A549 (cell line): ENCODE results near the gene SNTB2. TPM values are rescaled to one million over a fixed set of nuclear protein-coding genes. Genes with fewer than 3 reads are reported as not detected.

Source experiments
- ATAC-seq, 2 experiments: fragments of 200-7000 bp in 1 of 2; fragments of >200 bp in 1 of 2; cut with Nextera tagmentation in 1 of 2; cut with Tn5 transposase in 1 of 2; 3 replicates each; pipeline versions ENCODE4 v1.8.0 to v1.9.1; 2018 to 2020; ENCODE audit warnings: mild to moderate bottlenecking in 1 of 2, moderate library complexity in 1 of 2
- CTCF ChIA-PET: fragments of 300-600 bp; sonication (Branson Sonifier 250); formaldehyde crosslinking; extraction: SDS; loops from one replicate; lab custom pipeline; 2021; ENCODE audit warnings: antibody characterized with exemption, inconsistent platforms; lab: Yijun Ruan, JAX
- POLR2A ChIA-PET: fragments of 350-600 bp; formaldehyde crosslinking; extraction: SDS; loops from one replicate; lab custom pipeline; 2021; ENCODE audit warnings: antibody characterized with exemption, inconsistent platforms; lab: Yijun Ruan, JAX
- DNase-seq, 2 experiments: peaks; one replicate each; pipeline versions ENCODE4 v3.0.0 to v3.0.0-alpha.2; 2011 to 2016; ENCODE audit warnings: low read depth in 1 of 2, low spot score in 1 of 2
- FAIRE-seq: peaks from 2 replicates; lab custom pipeline; 2011; peaks lifted over from hg19 to GRCh38; lab: Jason Lieb, UNC
- H3K27ac ChIP-seq, 2 experiments: fragments of >200 bp; sonication (Bioruptor Twin); formaldehyde crosslinking; 3 replicates each; pipeline ENCODE4 v1.5.1; 2016 to 2017
- H3K4me1 ChIP-seq: fragments of >200 bp; sonication (Bioruptor Twin); formaldehyde crosslinking; 3 replicates; pipeline ENCODE4 v1.6.1; 2016
- H3K4me2 ChIP-seq: fragments of >200 bp; sonication (Bioruptor Twin); formaldehyde crosslinking; 3 replicates; pipeline ENCODE4 v1.6.1; 2016
- H3K4me3 ChIP-seq: fragments of >200 bp; sonication (Bioruptor Twin); formaldehyde crosslinking; 3 replicates; pipeline ENCODE4 v1.5.1; 2016
- H3K9me3 ChIP-seq: fragments of >200 bp; sonication (Bioruptor Twin); formaldehyde crosslinking; 3 replicates; pipeline ENCODE4 v1.6.1; 2016
- BHLHE40 ChIP-seq: IDR thresholded peaks from 2 replicates; pipeline ENCODE4 v1.6.1; 2012; ENCODE audit warnings: low read depth, low read length, inconsistent platforms
- CBX8 ChIP-seq: fragments of 200-600 bp; sonication (generic); IDR thresholded peaks from 2 replicates; pipeline ENCODE4 v1.6.1; 2016
- CHD2 ChIP-seq: fragments of 150-350 bp; IDR thresholded peaks from 2 replicates; pipeline ENCODE4 v1.6.1; 2014; ENCODE audit warnings: low read length; ENCODE audit not compliant: partially characterized antibody
- EHF ChIP-seq: fragments of 250-450 bp; sonication (Bioruptor Pico); IDR thresholded peaks from 2 replicates; pipeline ENCODE4 v1.5.0; 2020; ENCODE audit warnings: mild to moderate bottlenecking
- FOSL2 ChIP-seq, 2 experiments: fragments of 450-650 bp in 1 of 2; fragments of >200 bp in 1 of 2; sonication (Bioruptor Twin) in 1 of 2; formaldehyde crosslinking; IDR thresholded peaks; 2 replicates each; pipeline versions ENCODE4 v1.5.0 to v1.6.1; 2016 to 2020; ENCODE audit warnings: mild to moderate bottlenecking in 1 of 2, moderate library complexity in 1 of 2
- GATA3 ChIP-seq: IDR thresholded peaks from 2 replicates; pipeline ENCODE4 v1.6.1; 2012; ENCODE audit warnings: borderline replicate concordance
- HOXB5 ChIP-seq: fragments of 250-450 bp; sonication (Bioruptor Pico); IDR thresholded peaks from 2 replicates; pipeline ENCODE4 v1.5.0; 2020; ENCODE audit warnings: mild to moderate bottlenecking, moderate library complexity
- JUNB ChIP-seq: fragments of >200 bp; sonication (Bioruptor Twin); formaldehyde crosslinking; IDR thresholded peaks from 2 replicates; pipeline ENCODE4 v1.6.1; 2016
- MAX ChIP-seq: IDR thresholded peaks from 2 replicates; pipeline ENCODE4 v1.6.1; 2012
- NFE2L2 ChIP-seq: fragments of 150-350 bp; conservative IDR thresholded peaks from 2 replicates; pipeline ENCODE4 v1.6.1; 2014; ENCODE audit warnings: low read length
- NR3C1 ChIP-seq: fragments of >200 bp; sonication (Bioruptor Twin); formaldehyde crosslinking; IDR thresholded peaks from 3 replicates; pipeline ENCODE4 v1.6.1; 2017
- POLR2A ChIP-seq: IDR thresholded peaks from 2 replicates; pipeline ENCODE4 v1.6.1; 2012; ENCODE audit warnings: mild to moderate bottlenecking, low read length
- POLR2AphosphoS2 ChIP-seq: conservative IDR thresholded peaks from 2 replicates; pipeline ENCODE4 v1.6.1; 2012; ENCODE audit warnings: low read length, improper control_type of control experiment, inconsistent platforms
- RARB ChIP-seq: fragments of 250-450 bp; sonication (Bioruptor Pico); IDR thresholded peaks from 2 replicates; pipeline ENCODE4 v1.8.0; 2021; ENCODE audit warnings: mild to moderate bottlenecking, moderate library complexity
- RCOR1 ChIP-seq: fragments of 150-350 bp; IDR thresholded peaks from 2 replicates; pipeline ENCODE4 v1.6.1; 2014; ENCODE audit warnings: antibody characterized with exemption, low read length, low read depth
- RNF2 ChIP-seq: fragments of 200-600 bp; sonication (generic); IDR thresholded peaks from 2 replicates; pipeline ENCODE4 v1.6.1; 2016; ENCODE audit warnings: low read depth, mild to moderate bottlenecking, antibody characterized with exemption, moderate library complexity, borderline replicate concordance
- ZNF302 ChIP-seq: fragments of 250-450 bp; sonication (Bioruptor Pico); IDR thresholded peaks from 2 replicates; pipeline ENCODE4 v1.9.0; 2021; ENCODE audit warnings: inconsistent platforms, mild to moderate bottlenecking, moderate library complexity
- WGBS: methylation state at CpG from one replicate; pipeline ENCODE4 v1.1.6; 2017; ENCODE audit errors: missing lambda C conversion rate; 5-methylcytosine and 5-hydroxymethylcytosine counted together
- polyA plus RNA-seq, 4 experiments: library from polyadenylated mRNA; depleted of rRNA in 3 of 4; stranded (reverse); fragments of >200 nt; fragmentation: RNase III in 1 of 4; extraction: RNeasy Plus Mini Kit Qiagen cat#74134 plus additional on column Dnase treatment in 1 of 4; gene quantifications; 2 replicates in 3 of 4; 3 replicates in 1 of 4; pipeline ENCODE4 v1.2.3, GENCODE V29; 2011 to 2017
- TF ChIP-seq, protein P1 (sequence below): fragments of 150-350 bp; IDR thresholded peaks from 2 replicates; pipeline ENCODE4 v1.6.1; 2014; ENCODE audit warnings: low read depth, mild to moderate bottlenecking, low read length

The SNTB2 gene
- polyA plus RNA-seq, 2 of the 4 experiments (the other 2 are of a cell fraction) = 7.8 to 20.8 TPM

GRCh38 chr16:69313469-69313868 is 126.5 kb downstream of the SNTB2 start (continued):
- TF ChIP-seq MAX = no peak

GRCh38 chr16:69314534-69314933 is 127.6 kb downstream of the SNTB2 start:
- CTCF ChIA-PET = interaction anchor here (0.9 to 1.8 kb wide), 3 partner anchors 16 to 164 kb away, joined by 3 to 8 read pairs (median 3); partner anchors contain the start of gene PDF
- POLR2A ChIA-PET = no interaction called here
- H3K27ac ChIP-seq = no peak overlapping the region
- TF ChIP-seq BHLHE40 = no peak
- TF ChIP-seq, all 56 proteins: peak for 0
- WGBS = 90% methylated on average over 11 of the region's 11 CpGs
- H3K4me3 ChIP-seq = no peak overlapping the region
- H3K4me1 ChIP-seq = peaks cover 13% of the 10 kb centered on the region; the same call in 2 of the 3 replicates
- H3K9me3 ChIP-seq = no peaks in the 10 kb centered on the region
- DNase-seq (no peak), FAIRE-seq (no peak), ATAC-seq (no peak)
- H3K4me2 ChIP-seq = no peak overlapping the region

GRCh38 chr16:69315486-69316311 is 128.7 kb downstream of the SNTB2 start:
- FAIRE-seq (no peak), ATAC-seq (no peak), DNase-seq (no peak)
- TF ChIP-seq NFE2L2 = no peak
- TF ChIP-seq CHD2 = no peak
- no peak for TF ChIP-seq NR3C1
- no peak for TF ChIP-seq CBX8
- WGBS = 93% methylated on average over 30 of the region's 30 CpGs
- Histone ChIP-seq H3K4me3 (no peak overlapping the region), H3K4me2 (no peak overlapping the region), H3K4me1 (peaks cover 9% of the 10 kb centered on the region; the same call in 2 of the 3 replicates), H3K27ac (no peak overlapping the region), H3K9me3 (no peaks in the 10 kb centered on the region)
- POLR2A ChIA-PET = no interaction called here
- CTCF ChIA-PET = interaction anchor here (0.6 to 1.8 kb wide), 6 partner anchors 11 to 413 kb away, joined by 3 to 8 read pairs (median 4); no protein-coding TSS in a partner anchor

DNA sequence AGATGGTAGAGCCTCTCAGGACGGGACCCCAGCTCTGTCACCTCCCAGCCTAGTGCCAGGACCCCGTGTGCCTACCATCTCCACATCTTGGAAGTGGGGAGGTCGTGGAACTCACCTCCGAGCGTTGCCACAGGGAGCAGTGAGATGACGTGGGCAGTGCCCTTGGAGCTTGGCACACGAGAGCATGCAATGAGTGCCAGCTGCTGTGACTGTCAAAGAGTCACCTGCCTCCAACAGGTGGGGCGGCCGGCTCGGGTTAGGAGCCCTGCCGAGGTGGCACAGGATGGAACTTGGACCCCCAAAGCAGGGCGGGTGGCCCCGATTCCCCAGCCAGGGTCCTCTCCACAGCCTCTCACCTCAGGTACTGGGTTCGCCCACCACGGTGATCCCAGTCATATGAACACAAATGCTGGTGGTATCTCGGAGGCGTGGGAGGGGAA is 129.7 kb downstream of the SNTB2 start:
- TF ChIP-seq RARB (CRISPR knock-in tag) (no peak), FOSL2 (IDR thresholded peaks at IDR 0.05) (no peak), FOSL2 (CRISPR knock-in tag; IDR thresholded peaks at IDR 0.05) (no peak), BHLHE40 (no peak), ZNF302 (no peak), NR3C1 (no peak), JUNB (no peak), EHF (CRISPR knock-in tag) (no peak), POLR2A (no peak), GATA3 (no peak), POLR2AphosphoS2 (no peak), HOXB5 (CRISPR knock-in tag) (no peak), RNF2 (no peak), RCOR1 (no peak), CBX8 (no peak)
- TF ChIP-seq, protein P1, sequence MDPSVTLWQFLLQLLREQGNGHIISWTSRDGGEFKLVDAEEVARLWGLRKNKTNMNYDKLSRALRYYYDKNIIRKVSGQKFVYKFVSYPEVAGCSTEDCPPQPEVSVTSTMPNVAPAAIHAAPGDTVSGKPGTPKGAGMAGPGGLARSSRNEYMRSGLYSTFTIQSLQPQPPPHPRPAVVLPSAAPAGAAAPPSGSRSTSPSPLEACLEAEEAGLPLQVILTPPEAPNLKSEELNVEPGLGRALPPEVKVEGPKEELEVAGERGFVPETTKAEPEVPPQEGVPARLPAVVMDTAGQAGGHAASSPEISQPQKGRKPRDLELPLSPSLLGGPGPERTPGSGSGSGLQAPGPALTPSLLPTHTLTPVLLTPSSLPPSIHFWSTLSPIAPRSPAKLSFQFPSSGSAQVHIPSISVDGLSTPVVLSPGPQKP = no peak
- no peak overlapping the region for H3K4me3 ChIP-seq
- FAIRE-seq (no peak), ATAC-seq (no peak), DNase-seq (no peak)
- WGBS = 95% methylated on average over 11 of the region's 17 CpGs
- ChIA-PET POLR2A (no interaction called here), CTCF (interaction anchor here (1.3 to 1.5 kb wide), 3 partner anchors 10 to 414 kb away, joined by 3 to 5 read pairs (median 4); no protein-coding TSS in a partner anchor)
- H3K4me2 ChIP-seq = no peak overlapping the region
- no peak overlapping the region for H3K27ac ChIP-seq
- H3K9me3 ChIP-seq = no peaks in the 10 kb centered on the region
- H3K4me1 ChIP-seq = peaks cover 9% of the 10 kb centered on the region; the same call in 2 of the 3 replicates
